ENCODE results near the gene R3HDML. TPM values are rescaled to one million over a fixed set of nuclear protein-coding genes. Genes with fewer than 3 reads are reported as not detected.
"Not testable (repeated sequence)": the region's sequence is repeated elsewhere in the genome, so short reads cannot be mapped to it uniquely, and the experiment has no call there.

R3HDML gene
- total RNA-seq, 2 experiments from 2014 or later, result not detected

GRCh38 chr20:44336086-44336485 lies 757 bp upstream of the R3HDML start:
- intact Hi-C loops (cut with micrococcal nuclease), result no loop called here
- Mint-ChIP-seq H3K27ac (no peak overlapping the region), H3K4me1 (ENCODE audit: low read depth) (no peaks in the 10 kb centered on the region), H3K27me3 (peaks cover 4% of the 10 kb centered on the region), H3K4me3 (no peak overlapping the region), H3K36me3 (ENCODE audit: low read depth) (no peaks in the 10 kb centered on the region), H3K9me3 (no peaks in the 10 kb centered on the region)
- ChIA-PET POLR2A (no interaction called here), CTCF (no interaction called here)
- no peak for TF ChIP-seq CTCF (IDR thresholded peaks at IDR 0.05)
- ATAC-seq, result no peak
- no peak for DNase-seq

- Mint-ChIP-seq H3K4me1 (ENCODE audit: low read depth) (no peaks in the 10 kb centered on the region), H3K9me3 (no peaks in the 10 kb centered on the region), H3K27ac (no peak overlapping the region), H3K36me3 (ENCODE audit: low read depth) (no peaks in the 10 kb centered on the region), H3K4me3 (no peak overlapping the region), H3K27me3 (no peaks in the 10 kb centered on the region)
- ChIA-PET CTCF (no interaction called here), POLR2A (no interaction called here)
- no peak for ATAC-seq
- intact Hi-C loops (cut with micrococcal nuclease), result no loop called here
- no peak for DNase-seq
- TF ChIP-seq CTCF (IDR thresholded peaks at IDR 0.05), result no peak
Measured at GRCh38 chr20:44342248-44342647, 5.4 kb downstream of the R3HDML start.

DNA sequence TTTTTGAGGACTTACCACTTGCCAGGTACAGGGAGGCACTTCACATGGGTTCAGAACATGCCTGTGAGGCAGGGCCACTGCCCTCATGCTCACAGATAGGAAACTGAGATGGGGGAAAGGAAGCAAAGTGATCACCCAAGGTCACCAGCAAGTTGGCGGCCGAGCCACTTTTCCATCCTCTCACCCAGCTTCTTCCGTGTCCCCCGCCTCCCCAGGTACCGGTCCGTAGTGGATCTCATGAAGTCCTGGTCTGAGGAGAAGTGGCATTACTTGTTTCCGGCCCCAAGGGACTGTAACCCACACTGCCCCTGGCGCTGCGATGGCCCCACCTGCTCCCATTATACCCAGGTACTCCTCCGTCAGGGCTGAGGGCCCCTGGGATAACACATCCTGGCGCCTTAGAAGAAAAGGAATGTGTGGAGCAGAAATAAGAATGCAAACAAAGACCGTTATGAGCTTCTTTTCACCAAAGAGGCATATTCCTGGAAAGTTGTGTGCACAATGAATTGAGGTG lies 6.4 kb downstream of the R3HDML start:
- no peak for TF ChIP-seq CTCF (IDR thresholded peaks at IDR 0.05)
- intact Hi-C loops (cut with micrococcal nuclease), result no loop called here
- H3K9me3 Mint-ChIP-seq, result no peaks in the 10 kb centered on the region
- ATAC-seq, result no peak
- no peaks in the 10 kb centered on the region for H3K36me3 Mint-ChIP-seq (ENCODE audit: low read depth)
- ChIA-PET CTCF (no interaction called here), POLR2A (no interaction called here)
- no peak for DNase-seq
- no peak overlapping the region for H3K27ac Mint-ChIP-seq
- H3K27me3 Mint-ChIP-seq, result no peaks in the 10 kb centered on the region
- no peak overlapping the region for H3K4me3 Mint-ChIP-seq
- no peaks in the 10 kb centered on the region for H3K4me1 Mint-ChIP-seq (ENCODE audit: low read depth)

GRCh38 chr20:44344723-44345122 lies 7.9 kb downstream of the R3HDML start:
- no peak for ATAC-seq
- no peaks in the 10 kb centered on the region for H3K36me3 Mint-ChIP-seq (ENCODE audit: low read depth)
- no peaks in the 10 kb centered on the region for H3K4me1 Mint-ChIP-seq (ENCODE audit: low read depth)
- no peak overlapping the region for H3K4me3 Mint-ChIP-seq
- no peak for DNase-seq
- intact Hi-C loops (cut with micrococcal nuclease), result no loop called here
- no peaks in the 10 kb centered on the region for H3K27me3 Mint-ChIP-seq
- ChIA-PET CTCF (no interaction called here), POLR2A (no interaction called here)
- H3K9me3 Mint-ChIP-seq, result no peaks in the 10 kb centered on the region
- no peak overlapping the region for H3K27ac Mint-ChIP-seq
- no peak for TF ChIP-seq CTCF (IDR thresholded peaks at IDR 0.05)

DNA sequence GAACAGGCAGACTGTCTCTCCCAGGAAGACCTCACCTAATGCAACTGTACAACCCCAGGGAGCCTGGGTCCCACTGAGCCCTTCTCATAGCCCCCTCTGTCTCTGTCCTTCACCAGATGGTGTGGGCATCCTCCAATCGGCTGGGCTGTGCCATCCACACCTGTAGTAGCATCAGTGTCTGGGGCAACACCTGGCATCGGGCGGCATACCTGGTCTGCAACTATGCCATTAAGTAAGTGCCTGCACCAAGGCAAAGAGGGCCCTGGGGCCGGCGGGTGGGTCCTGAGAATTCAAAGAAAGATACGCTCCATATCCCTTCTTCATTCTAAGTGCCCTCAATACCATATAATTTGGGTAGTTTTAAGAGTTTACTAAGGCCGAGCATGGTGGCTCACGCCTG lies 8.3 kb downstream of the R3HDML start:
- Mint-ChIP-seq H3K27me3 (no peaks in the 10 kb centered on the region), H3K4me3 (no peak overlapping the region), H3K36me3 (ENCODE audit: low read depth) (no peaks in the 10 kb centered on the region), H3K9me3 (no peaks in the 10 kb centered on the region), H3K4me1 (ENCODE audit: low read depth) (no peaks in the 10 kb centered on the region), H3K27ac (no peak overlapping the region)
- DNase-seq (no peak), ATAC-seq (no peak)
- ChIA-PET CTCF (interaction anchor here (1.2 to 1.7 kb wide), 2 partner anchors 128 to 133 kb away, joined by 3 to 7 read pairs; no protein-coding TSS in a partner anchor), POLR2A (no interaction called here)
- TF ChIP-seq CTCF (IDR thresholded peaks at IDR 0.05), result no peak
- intact Hi-C loops (cut with micrococcal nuclease), result no loop called here

DNA sequence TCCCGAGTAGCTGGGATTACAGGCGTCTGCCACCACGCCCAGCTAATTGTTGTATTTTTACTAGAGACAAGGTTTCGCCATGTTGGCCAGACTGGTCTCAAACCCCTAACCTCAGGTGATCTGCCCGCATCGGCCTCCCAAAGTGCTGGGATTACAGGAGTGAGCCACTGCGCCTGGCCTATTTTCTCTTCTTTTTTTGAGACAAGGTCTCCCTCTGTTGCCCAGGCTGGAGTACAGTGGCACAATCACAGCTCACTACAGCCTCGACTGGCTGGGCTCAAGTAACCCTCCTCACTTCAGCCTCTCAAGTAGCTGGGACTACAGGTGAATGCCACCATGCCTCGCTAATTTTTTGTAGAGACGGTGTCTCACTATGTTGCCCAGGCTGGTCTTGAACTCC lies 9.1 kb downstream of the R3HDML start:
- H3K9me3 Mint-ChIP-seq; ATAC-seq; H3K27me3 Mint-ChIP-seq; H3K4me1 Mint-ChIP-seq (ENCODE audit: low read depth); H3K36me3 Mint-ChIP-seq (ENCODE audit: low read depth); intact Hi-C loops (cut with micrococcal nuclease); H3K4me3 Mint-ChIP-seq; POLR2A ChIA-PET; DNase-seq; H3K27ac Mint-ChIP-seq: not testable (repeated sequence)
- CTCF ChIA-PET, result interaction anchor here (1.2 to 1.7 kb wide), 2 partner anchors 129 to 133 kb away, joined by 3 to 7 read pairs; no protein-coding TSS in a partner anchor
